ENCODE measurements around the gene ZSCAN23.

The ZSCAN23 gene

DNA sequence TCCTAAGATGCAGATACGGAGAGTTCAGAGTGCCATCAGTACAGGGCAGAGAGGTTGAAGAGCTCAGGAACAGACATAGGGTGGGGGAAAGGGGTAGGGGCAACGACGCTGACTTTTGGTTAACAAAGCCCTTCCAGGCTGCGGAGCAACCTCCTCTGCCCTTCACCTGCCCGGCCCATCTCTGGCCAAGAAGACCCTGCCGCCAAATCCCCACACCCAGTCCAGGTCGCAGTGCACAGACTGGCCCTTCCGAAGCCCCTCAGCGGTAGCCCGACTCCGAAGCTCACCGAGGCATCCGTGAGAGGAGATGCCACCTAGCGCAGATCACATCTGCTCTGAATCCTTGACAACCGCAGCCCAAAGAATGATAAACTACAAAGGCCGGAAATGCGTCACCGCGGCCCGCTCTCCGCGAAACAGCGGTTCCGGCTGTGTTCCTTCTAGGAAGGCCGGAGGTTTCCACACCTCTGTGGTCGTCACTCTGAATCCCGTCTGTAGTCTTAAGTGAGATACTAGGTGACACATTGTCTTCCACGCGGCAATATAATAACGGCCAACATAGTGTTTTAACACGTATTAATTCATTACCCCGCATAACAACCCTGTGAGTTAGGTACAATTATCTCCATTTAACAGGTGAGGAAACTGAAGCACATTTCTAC is at the start of gene ZSCAN23:
ZSCAN23 (minus strand) TSS at position 380 of the 662 bp plus-strand sequence. CDS start 7,225 bp downstream, outside the sequence.
- in situ Hi-C loops (cut with HindIII; ENCODE audit: low pct_ligation_motif_present, low sequenced_read_pairs): no loop called here
- peak; percentile 90 for DNase-seq
- TF ChIP-seq, protein P1, sequence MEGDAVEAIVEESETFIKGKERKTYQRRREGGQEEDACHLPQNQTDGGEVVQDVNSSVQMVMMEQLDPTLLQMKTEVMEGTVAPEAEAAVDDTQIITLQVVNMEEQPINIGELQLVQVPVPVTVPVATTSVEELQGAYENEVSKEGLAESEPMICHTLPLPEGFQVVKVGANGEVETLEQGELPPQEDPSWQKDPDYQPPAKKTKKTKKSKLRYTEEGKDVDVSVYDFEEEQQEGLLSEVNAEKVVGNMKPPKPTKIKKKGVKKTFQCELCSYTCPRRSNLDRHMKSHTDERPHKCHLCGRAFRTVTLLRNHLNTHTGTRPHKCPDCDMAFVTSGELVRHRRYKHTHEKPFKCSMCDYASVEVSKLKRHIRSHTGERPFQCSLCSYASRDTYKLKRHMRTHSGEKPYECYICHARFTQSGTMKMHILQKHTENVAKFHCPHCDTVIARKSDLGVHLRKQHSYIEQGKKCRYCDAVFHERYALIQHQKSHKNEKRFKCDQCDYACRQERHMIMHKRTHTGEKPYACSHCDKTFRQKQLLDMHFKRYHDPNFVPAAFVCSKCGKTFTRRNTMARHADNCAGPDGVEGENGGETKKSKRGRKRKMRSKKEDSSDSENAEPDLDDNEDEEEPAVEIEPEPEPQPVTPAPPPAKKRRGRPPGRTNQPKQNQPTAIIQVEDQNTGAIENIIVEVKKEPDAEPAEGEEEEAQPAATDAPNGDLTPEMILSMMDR (IDR thresholded peaks at IDR 0.05; ENCODE audit: low read depth, low read length, missing control alignments): peak; percentile 11
- Histone ChIP-seq H3K27ac (peak within 1 kb of the TSS; percentile 72), H3K27me3 (replicated peaks) (no peaks in the 10 kb centered on the region), H3K4me3 (ENCODE audit: low read depth, low read length) (peak within 1 kb of the TSS; percentile 95), H3K36me3 (replicated peaks) (no peaks in the 10 kb centered on the region)

DNA sequence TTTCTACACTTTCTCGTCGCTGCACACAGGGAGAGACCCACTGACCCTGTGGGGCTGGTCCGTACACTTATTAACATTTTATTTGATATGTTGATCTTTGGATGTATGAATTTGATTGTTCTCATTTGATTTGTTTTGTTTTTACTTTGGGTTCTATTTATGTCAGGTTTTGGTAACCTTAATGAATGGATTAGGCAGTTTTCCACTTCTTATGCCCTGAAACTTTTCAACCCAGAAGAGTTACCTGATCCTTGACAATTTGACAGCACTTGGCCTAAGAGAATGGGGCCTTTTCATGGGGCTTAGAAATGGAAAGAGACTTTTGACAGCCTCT is 48.7 kb upstream of the ZSCAN23 start:
- DNase-seq: no peak
- TF ChIP-seq, protein P1 (IDR thresholded peaks at IDR 0.05; ENCODE audit: low read depth, low read length, missing control alignments): no peak
- in situ Hi-C loops (cut with HindIII; ENCODE audit: low pct_ligation_motif_present, low sequenced_read_pairs): no loop called here
- H3K27me3 ChIP-seq (replicated peaks): no peaks in the 10 kb centered on the region
- no peak overlapping the region for H3K27ac ChIP-seq
- H3K36me3 ChIP-seq (replicated peaks): no peaks in the 10 kb centered on the region
- H3K4me3 ChIP-seq (ENCODE audit: low read depth, low read length): no peak overlapping the region

DNA sequence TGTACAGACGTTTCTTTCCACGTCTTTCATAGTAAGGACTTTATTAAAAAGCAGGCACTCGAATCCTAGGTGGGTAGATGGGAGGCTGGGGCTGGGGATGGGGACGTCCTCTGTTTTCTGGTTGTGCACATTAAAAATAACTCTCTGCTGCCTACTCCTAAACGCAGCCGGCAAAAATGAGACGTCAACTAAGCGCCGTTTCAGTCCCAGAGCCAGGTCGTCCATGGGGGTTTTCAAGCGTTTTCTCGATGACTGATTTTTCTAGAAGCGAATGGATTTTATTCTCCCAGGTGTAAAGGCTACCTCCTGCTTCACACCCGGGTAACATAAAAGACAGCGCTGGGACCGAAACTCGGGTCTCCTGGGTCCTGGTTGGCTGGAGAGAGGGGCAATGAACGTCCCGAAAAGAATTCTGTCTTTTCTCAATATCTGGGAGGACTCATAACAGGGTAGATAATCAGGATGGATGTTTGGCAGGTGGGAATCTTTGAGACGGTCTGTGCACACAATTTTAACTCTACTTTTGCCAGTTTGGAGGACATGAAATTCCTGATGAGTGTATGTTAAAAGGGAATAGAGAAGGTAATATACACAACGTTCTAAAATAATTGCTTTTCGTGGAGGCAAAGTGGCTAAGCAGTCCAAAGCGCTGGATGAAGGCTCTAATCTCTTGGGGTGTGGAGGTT is 47.1 kb upstream of the ZSCAN23 start:
- H3K27me3 ChIP-seq (replicated peaks): no peaks in the 10 kb centered on the region
- TF ChIP-seq, protein P1 (IDR thresholded peaks at IDR 0.05; ENCODE audit: low read depth, low read length, missing control alignments): no peak
- H3K27ac ChIP-seq: peak overlapping the region; percentile 66
- in situ Hi-C loops (cut with HindIII; ENCODE audit: low pct_ligation_motif_present, low sequenced_read_pairs): no loop called here
- peak; percentile 21 for DNase-seq
- peak overlapping the region; percentile 73 for H3K4me3 ChIP-seq (ENCODE audit: low read depth, low read length)
- no peaks in the 10 kb centered on the region for H3K36me3 ChIP-seq (replicated peaks)

DNA sequence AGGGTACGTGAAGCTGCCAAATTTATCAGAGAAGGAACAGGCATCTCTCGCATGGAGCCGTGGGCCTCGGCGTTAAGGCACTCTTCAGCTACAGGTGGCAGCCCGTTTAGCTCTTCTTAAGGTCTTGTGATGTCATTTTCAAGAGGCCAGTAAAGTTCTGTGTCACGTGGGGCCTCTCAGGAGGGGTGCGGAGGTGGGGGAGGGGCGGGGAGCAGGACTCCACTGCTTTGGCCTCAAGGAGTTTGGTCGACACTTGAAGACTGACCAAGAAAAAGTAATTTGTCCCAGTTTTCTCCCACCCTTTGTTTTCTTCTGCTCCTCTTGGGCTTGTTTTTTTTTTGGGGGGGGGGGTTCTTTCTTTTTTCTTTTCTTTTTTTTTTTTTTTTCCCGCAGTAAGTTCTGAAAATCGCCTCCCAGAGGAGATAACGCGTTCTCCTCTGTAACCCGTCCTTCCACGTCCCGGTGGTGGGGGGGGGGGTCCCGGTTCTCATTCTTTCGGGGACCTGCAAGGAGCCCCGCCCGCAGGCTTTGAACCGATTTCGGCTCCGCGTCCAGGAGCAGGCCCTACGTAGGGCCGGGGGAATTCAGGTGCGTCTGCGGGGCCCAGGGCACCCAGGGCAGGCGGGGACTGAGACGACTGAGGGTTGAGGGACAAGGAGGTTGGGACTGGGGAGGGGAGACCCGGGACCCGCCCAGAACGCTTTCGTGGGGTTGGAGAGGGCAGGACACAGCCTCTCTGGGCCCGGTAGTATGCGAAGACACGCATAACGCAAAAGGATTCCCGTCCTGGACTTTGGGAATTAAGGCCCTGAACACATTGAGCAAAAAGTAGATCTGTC is 46.3 kb upstream of the ZSCAN23 start:
- H3K27ac ChIP-seq: peak overlapping the region; percentile 66
- TF ChIP-seq, protein P1 (IDR thresholded peaks at IDR 0.05; ENCODE audit: low read depth, low read length, missing control alignments): no peak
- H3K4me3 ChIP-seq (ENCODE audit: low read depth, low read length): peak overlapping the region; percentile 73
- no peaks in the 10 kb centered on the region for H3K27me3 ChIP-seq (replicated peaks)
- in situ Hi-C loops (cut with HindIII; ENCODE audit: low pct_ligation_motif_present, low sequenced_read_pairs): no loop called here
- DNase-seq: peak; percentile 79
- no peaks in the 10 kb centered on the region for H3K36me3 ChIP-seq (replicated peaks)

DNA sequence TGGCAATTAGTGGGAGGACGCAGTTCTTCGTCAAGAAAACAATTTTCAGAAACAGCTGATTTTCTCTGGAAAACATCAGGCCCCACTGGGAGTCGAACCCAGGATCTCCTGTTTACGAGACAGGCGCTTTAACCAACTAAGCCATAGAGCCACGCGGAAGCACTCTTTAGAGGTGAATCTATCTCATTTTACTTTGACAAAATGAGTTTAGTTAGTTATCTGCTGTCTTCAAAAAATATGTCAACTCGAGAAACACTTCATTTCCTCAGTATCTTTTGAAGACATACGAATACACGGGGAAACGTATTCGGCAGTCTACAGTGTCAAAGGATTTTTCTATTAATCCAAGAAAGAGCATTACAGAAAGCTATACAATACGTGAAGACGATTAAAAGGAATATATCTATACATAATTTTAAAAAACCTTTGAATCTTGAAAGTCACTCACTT is 45.6 kb upstream of the ZSCAN23 start:
- no peaks in the 10 kb centered on the region for H3K27me3 ChIP-seq (replicated peaks)
- DNase-seq: peak; percentile 72

More for the DNA sequence above, 45.6 kb upstream of the ZSCAN23 start:
- TF ChIP-seq, protein P1 (IDR thresholded peaks at IDR 0.05; ENCODE audit: low read depth, low read length, missing control alignments): no peak
- no peak overlapping the region for H3K27ac ChIP-seq
- H3K4me3 ChIP-seq (ENCODE audit: low read depth, low read length): peak overlapping the region; percentile 73
- in situ Hi-C loops (cut with HindIII; ENCODE audit: low pct_ligation_motif_present, low sequenced_read_pairs): no loop called here
- H3K36me3 ChIP-seq (replicated peaks): no peaks in the 10 kb centered on the region
